ENCODE measurements around the gene TOMM34.
A peak's percentile ranks its signal among the peaks of the same experiment; 100 is the strongest.

Gene TOMM34

DNA sequence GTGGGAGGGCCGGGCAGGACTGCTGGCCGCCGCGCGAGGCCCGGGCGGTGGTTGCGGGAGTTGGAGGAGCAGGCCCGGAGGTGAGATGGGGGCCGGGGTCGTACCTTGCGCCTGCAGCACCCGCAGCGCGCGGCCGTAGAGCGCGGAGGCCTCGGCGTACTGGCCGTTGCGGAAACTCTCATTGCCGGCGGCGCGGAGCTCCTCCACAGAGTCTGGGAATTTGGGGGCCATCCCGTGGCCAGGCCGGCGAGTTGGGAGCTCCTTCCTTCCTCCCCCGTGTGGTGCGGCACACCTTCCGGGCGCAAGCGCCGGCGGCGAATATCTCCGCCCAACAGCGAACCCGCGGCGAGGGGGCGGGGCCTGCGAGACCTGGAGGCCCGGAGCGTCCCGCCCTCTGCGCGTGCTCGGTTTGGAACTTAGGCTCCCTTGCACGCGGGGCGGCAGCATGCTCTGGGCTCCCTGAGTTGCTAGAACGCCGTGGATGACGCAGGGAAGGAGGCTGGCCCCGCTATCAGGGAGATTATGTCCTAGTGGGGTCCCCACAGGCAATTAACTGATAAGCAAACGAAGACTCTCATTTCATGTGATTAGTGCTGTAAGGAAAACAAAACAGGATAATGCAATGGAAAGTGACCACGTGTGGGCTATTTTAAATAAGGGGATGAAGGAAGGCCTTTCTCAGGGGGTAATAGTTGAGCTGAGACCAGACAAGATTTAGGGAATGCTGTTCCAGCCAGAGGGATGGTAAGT lies at the start of gene TOMM34:
Gene TOMM34, minus strand, starts transcription at position 295 of the 750 bp plus-strand sequence. Its CDS starts 64 bp downstream, at position 231.
- peak; percentile 88 to 96 for DNase-seq (ENCODE audit: low read depth in 2 of 2)

GRCh38 chr20:45008521-45009049 lies 48.4 kb upstream of the TOMM34 start:
- DNase-seq (ENCODE audit: low read depth in 2 of 2): no peak

DNA sequence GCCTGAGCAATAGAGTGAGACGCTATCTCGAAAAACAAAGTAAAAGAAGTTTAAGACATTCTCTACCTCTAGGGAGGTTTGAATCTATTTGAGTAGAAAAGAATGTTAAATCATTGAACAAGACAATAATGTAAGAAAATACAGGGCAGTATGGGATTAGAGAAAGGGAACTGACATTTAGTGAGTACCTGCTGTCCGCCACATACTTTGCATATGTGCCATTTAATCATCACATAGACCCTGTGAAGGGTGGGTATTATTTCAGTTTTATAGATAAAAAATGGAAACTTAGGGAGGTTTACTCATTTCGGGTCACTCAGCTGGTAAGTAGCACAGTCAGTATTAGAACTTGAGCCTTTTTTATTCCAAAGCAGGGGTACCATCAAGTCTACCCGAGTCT lies 37.5 kb upstream of the TOMM34 start:
- DNase-seq (ENCODE audit: low read depth in 2 of 2): no peak

GRCh38 chr20:44997171-44997570 lies 37.0 kb upstream of the TOMM34 start:
- no peak for DNase-seq (ENCODE audit: low read depth in 2 of 2)

GRCh38 chr20:44993343-44993742 lies 33.1 kb upstream of the TOMM34 start:
- no peak for DNase-seq (ENCODE audit: low read depth in 2 of 2)

- DNase-seq (ENCODE audit: low read depth in 2 of 2): no peak
Observed at GRCh38 chr20:44990957-44991356, 30.8 kb upstream of the TOMM34 start.

GRCh38 chr20:44990425-44990824 lies 30.2 kb upstream of the TOMM34 start:
- peak in 1 of 2 donors; percentile 33 for DNase-seq (ENCODE audit: low read depth in 2 of 2)

DNA sequence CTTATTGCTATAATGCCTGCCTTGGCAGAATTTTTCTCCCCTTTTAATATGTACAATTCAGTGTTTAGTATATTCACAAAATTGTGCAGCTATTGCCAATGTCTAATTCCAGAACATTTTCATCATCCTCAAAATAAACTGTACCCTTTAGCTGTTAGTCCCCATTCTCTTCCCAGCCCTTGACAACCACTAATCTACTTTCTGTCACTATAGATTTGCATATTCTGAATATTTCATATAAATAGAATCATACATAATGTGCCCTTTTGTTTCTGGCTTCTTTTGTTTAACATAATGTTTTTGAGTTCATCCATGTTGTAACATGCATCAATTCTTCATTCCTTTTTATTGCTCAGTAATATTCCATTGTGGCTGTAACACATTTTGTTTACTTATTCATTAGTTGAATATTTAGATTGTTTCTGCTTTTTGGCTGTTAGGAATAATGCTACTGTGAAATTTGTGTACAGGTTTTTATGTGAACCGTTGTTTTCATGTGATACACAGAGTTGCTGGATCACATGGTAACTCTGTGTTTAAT lies 28.5 kb upstream of the TOMM34 start:
- no peak for DNase-seq (ENCODE audit: low read depth in 2 of 2)

GRCh38 chr20:44983093-44983674 lies 23.0 kb upstream of the TOMM34 start:
- DNase-seq (ENCODE audit: low read depth in 2 of 2): no peak

DNA sequence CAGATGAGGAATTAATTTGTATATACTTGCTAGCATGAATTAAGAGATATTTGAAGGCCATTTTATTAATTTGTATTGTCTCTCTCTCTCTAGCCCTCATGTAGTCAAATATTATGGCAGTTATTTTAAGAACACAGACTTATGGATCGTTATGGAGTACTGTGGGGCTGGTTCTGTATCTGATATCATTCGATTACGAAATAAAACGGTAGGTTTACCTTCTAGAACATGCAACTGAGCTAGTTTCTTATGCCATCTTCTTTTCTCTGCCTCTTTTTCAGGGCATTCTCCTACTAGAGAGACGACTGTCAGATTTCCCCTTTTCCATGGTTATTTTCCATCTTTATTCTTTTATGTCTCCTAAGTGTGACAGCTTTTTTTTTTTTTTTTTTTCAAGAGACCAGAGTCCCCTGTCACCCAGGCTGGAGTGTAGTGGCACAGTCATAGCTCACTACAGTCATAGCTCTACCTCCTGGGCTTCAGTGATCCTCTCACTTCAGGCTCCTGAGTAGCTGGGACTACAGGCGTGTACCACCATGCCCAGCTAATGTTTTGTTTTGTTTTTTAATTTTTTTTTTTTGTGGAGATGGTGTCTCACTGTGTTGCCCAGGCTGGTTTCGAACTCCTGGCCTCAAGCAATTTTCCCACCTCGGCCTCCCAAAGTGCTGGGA lies 21.7 kb upstream of the TOMM34 start:
- DNase-seq (ENCODE audit: low read depth in 2 of 2): no peak

- DNase-seq (ENCODE audit: low read depth in 2 of 2): peak; percentile 50 to 74
Observed at GRCh38 chr20:44979090-44979621, 19.0 kb upstream of the TOMM34 start.

DNA sequence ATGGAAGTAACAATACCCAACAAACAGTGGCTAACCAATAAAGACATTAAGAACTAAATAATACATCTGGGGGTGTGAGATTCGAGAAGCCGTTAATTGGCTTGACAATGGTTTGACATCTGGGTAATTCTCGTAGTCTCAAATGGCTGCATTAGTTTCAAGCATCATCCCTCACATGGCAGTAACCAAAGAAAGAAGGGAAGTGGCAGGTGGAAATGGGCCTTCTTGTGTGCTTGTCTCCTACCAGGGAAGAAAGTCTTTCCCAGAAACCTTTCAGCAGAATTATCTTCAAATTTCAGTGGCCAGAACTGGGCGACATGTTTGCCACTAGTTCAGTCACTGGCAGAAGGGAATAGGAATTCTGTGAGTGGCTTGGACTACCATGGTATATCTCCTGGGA lies 16.5 kb upstream of the TOMM34 start:
- no peak for DNase-seq (ENCODE audit: low read depth in 2 of 2)

GRCh38 chr20:44973053-44973452 lies 12.9 kb upstream of the TOMM34 start:
- DNase-seq (ENCODE audit: low read depth in 2 of 2): no peak

DNA sequence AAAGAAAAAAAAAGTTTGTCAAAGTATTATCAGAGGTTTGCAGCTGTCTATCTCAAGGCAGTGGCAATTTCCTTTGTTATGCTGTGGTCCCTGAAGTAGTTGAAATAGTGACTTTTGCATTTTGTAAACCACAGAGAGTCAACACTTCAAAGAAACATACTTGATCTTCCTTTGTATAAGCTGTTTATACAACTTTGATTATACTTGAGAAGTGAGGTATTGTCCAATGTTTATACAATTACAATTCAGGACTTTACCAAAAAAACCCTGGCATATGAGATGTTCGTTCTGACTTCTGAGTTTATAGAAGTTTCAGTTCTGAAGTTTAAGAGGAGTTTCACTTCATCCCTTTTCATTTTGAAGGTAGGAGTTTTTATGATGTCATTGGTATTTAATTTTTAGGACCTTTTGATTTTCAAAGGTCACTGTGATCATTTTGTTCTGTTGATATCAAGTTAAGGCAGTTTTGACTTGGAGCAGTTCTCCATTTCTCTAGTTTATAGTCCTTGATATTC lies 10.1 kb upstream of the TOMM34 start:
- no peak for DNase-seq (ENCODE audit: low read depth in 2 of 2)

- DNase-seq (ENCODE audit: low read depth in 2 of 2): no peak
Observed at GRCh38 chr20:44969300-44969894, 9.2 kb upstream of the TOMM34 start.

- no peak for DNase-seq (ENCODE audit: low read depth in 2 of 2)
Observed at GRCh38 chr20:44967207-44967807, 7.1 kb upstream of the TOMM34 start.

GRCh38 chr20:44966030-44966961 lies 6.1 kb upstream of the TOMM34 start, which contains the start of gene STK4:
Gene STK4 (plus strand): TSS chr20:44966512. CDS start chr20:44966569, 57 bp downstream.
- peak; percentile 87 to 93 for DNase-seq (ENCODE audit: low read depth in 2 of 2)

DNA sequence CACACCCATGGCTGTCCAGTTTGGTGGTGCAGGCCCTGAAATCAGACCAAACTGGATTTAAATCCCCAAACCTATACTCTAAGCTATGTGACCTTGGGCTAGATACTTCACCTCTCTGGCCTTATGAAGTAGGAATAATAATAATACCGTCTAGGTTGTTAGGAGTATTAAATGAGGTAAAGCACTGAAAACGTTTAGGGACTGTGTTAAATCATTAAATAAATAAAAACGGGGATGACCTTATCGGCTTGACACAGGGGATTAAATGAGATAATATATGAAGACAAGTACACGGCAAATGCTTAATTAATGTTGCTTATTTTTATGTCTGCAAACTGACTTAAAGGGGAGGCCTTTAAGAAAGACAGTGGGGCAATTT lies 5.4 kb upstream of the TOMM34 start:
- no peak for DNase-seq (ENCODE audit: low read depth in 2 of 2)

DNA sequence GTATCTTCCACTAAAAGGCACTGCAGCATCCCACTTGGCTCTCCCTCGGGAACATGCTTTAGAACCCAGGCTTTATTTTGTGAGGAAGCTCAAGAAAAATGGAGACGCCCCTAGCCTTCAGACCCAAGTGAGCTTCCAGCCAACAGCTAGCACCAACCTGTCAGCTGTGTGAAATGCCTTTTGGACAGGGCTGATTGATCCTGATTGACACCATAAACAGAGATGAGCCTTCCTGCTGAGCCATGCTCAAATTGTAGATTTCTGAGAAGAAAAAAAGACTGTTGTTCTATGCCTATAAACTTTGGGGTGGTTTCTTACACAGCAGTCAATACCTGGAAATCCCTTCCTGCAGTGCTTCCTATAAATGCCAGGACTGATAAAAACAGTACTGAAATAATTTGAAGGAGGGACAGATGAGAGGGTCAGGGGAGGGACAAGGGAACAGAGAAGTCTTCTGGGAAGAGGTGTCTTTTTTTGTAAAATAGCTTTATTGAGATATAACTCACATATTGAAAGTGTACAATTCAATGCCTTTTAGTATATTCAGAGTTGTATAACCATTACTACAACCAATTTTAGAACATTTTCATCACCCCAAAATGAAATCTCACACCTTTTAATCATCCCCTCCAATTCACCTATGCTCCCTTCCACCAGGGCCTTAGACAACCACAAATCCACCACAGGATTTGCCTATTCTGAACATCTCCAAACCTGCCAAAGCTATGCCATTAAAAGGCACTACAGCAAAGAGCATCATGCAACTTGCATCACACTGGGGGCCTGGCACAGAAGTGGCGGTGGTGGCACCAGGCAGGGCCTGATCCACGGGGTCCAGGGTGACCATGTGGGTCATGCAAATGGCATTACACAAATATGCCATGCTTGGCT lies 3.4 kb upstream of the TOMM34 start:
- DNase-seq (ENCODE audit: low read depth in 2 of 2): no peak
